ENCODE results near the gene TIAM2. TPM values are rescaled to one million over a fixed set of nuclear protein-coding genes. Genes with fewer than 3 reads are reported as not detected.

TIAM2 gene
- total and polyA plus RNA-seq, 10 of the 15 experiments (the other 5 are each of a cell fraction or from before 2014, with no cell fraction given): 1.1 to 10.5 (median 2.3) TPM

DNA sequence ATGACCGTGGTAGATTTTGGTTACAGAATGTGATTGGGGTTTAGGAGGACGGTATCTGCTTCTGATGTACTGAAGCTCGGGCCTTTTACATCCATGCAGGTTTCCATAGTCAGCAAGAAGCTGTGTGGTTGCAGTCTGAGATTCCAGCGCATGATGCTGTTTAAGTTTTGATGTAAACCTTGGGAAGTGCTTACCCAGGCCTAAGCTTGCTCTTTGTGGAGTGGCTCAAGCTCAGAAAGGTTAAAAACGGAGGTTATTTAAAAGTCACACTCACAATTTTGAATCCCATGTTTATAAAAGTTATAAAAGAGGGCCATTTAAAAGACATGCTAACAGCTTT lies 121.4 kb downstream of the TIAM2 start:
- in situ Hi-C loops (cut with MboI) (no loop called here), intact Hi-C loops (cut with micrococcal nuclease; ENCODE audit: unreplicated experiment) (no loop called here)
- Histone ChIP-seq H3K4me1 (ENCODE audit: control insufficient read depth, insufficient read depth, low read length) (no peaks in the 10 kb centered on the region), H3K4me3 (no peak overlapping the region), H3K27ac (ENCODE audit: control insufficient read depth, insufficient read depth) (no peak overlapping the region), H3K79me2 (ENCODE audit: control insufficient read depth, insufficient read depth, low read length) (no peaks in the 10 kb centered on the region), H3K4me2 (ENCODE audit: control insufficient read depth, insufficient read depth) (no peak overlapping the region), H3K9ac (ENCODE audit: control insufficient read depth, insufficient read depth, low read length) (no peak overlapping the region), H3K36me3 (ENCODE audit: control insufficient read depth in 2 of 2, insufficient read depth in 2 of 2, low read length in 1 of 2) (no peaks in the 10 kb centered on the region), H4K20me1 (ENCODE audit: control insufficient read depth, insufficient read depth) (no peaks in the 10 kb centered on the region), H3K9me3 (replicated peaks; ENCODE audit: control insufficient read depth, insufficient read depth, low read length) (no peaks in the 10 kb centered on the region), H3K27me3 (replicated peaks in 1 of 2; ENCODE audit: control insufficient read depth in 2 of 2, insufficient read depth in 2 of 2, low read length in 1 of 2) (no peaks in the 10 kb centered on the region), H2AFZ (ENCODE audit: control insufficient read depth, low read depth, low read length) (peak overlapping the region; percentile 49; the same call in 1 of the 2 replicates)
- DNase-seq (ENCODE audit: low read depth, low spot score) (no peak), ATAC-seq (no peak; the same call in 2 of the 3 replicates), FAIRE-seq (no peak)
- BruUV-seq (replicated peaks): no TSS peak
- SMC1A ChIA-PET (ENCODE audit: uncharacterized antibody, unreplicated experiment): interaction anchor here (0.6 to 2.1 kb wide), 7 partner anchors 9 to 54 kb away, joined by 3 to 8 read pairs (median 3); no protein-coding TSS in a partner anchor
- CTCF ChIA-PET: interaction anchor here (0.9 to 1.3 kb wide), 2 partner anchors 16 to 189 kb away, joined by 3 read pairs; no protein-coding TSS in a partner anchor
- TF ChIP-seq MYB (IDR thresholded peaks at IDR 0.05; ENCODE audit: borderline replicate concordance, low read depth, low read length) (no peak), NFYA (IDR thresholded peaks at IDR 0.05; ENCODE audit: borderline replicate concordance, low read depth, low read length) (no peak), NR2C2 (IDR thresholded peaks at IDR 0.05; ENCODE audit: borderline replicate concordance, control insufficient read depth, insufficient read length, low read depth) (no peak), TCF12 (IDR thresholded peaks at IDR 0.05; ENCODE audit: low read depth, low read length) (no peak), NRF1 (conservative IDR thresholded peaks at IDR 0.05; ENCODE audit: low read depth, low read length) (no peak), RELA (IDR thresholded peaks at IDR 0.05; ENCODE audit: borderline replicate concordance, partially characterized antibody) (no peak), RFX5 (IDR thresholded peaks at IDR 0.05; ENCODE audit: low read depth, low read length) (no peak)
- TF ChIP-seq, protein P1, sequence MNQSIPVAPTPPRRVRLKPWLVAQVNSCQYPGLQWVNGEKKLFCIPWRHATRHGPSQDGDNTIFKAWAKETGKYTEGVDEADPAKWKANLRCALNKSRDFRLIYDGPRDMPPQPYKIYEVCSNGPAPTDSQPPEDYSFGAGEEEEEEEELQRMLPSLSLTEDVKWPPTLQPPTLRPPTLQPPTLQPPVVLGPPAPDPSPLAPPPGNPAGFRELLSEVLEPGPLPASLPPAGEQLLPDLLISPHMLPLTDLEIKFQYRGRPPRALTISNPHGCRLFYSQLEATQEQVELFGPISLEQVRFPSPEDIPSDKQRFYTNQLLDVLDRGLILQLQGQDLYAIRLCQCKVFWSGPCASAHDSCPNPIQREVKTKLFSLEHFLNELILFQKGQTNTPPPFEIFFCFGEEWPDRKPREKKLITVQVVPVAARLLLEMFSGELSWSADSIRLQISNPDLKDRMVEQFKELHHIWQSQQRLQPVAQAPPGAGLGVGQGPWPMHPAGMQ (IDR thresholded peaks at IDR 0.05; ENCODE audit: borderline replicate concordance): no peak
- WGBS (ENCODE audit: insufficient coverage, insufficient replicate concordance, low lambda C conversion rate, missing lambda C conversion rate): 19% methylated on average over 5 of the region's 5 CpGs
- RAD21 ChIA-PET (ENCODE audit: unreplicated experiment): interaction anchor here (1.0 to 1.6 kb wide), 3 partner anchors 9 to 188 kb away, joined by 3 to 8 read pairs (median 4); no protein-coding TSS in a partner anchor
- POLR2A ChIA-PET: interaction anchor here (0.5 kb wide), 1 partner anchor 8 kb away, joined by 4 read pairs; no protein-coding TSS in a partner anchor

All from GM12878 (cell line).